Panc1 (cell line): ENCODE measurements around the gene SAMD11. TPM values are rescaled to one million over a fixed set of nuclear protein-coding genes. Genes with fewer than 3 reads are reported as not detected.

Source experiments
- ATAC-seq: fragments of 200-7000 bp; cut with Tn5 transposase; 2 replicates; pipeline ENCODE4 v1.9.1; 2020; ENCODE audit warnings: mild to moderate bottlenecking, moderate library complexity
- BruUV-seq: library from RNA; stranded (reverse); fragments of 400-500 nt; replicated peaks from 2 replicates; lab custom pipeline; 2021; lab: Mats Ljungman, UMichigan
- CTCF ChIA-PET: fragments of 300-600 bp; sonication (Branson Sonifier 250); formaldehyde crosslinking; loops from one replicate; lab custom pipeline; 2022; ENCODE audit warnings: antibody characterized with exemption; lab: Charles Lee
- POLR2A ChIA-PET: fragments of 300-600 bp; sonication (Branson Sonifier 250); formaldehyde crosslinking; loops from one replicate; lab custom pipeline; 2022; ENCODE audit warnings: antibody characterized with exemption; lab: Charles Lee
- DNase-seq: peaks from one replicate; pipeline ENCODE4 v3.0.0-alpha.2; 2010; ENCODE audit warnings: low read depth, low spot score
- H3K27ac ChIP-seq: 2 replicates; pipeline ENCODE4 v1.5.1; 2011; ENCODE audit warnings: mild to moderate bottlenecking, low read length, inconsistent platforms
- H3K27me3 ChIP-seq: fragments of 200-500 bp; sonication (Bioruptor generic); 2 replicates; pipeline ENCODE4 v1.6.0; 2014; ENCODE audit warnings: low read length, inconsistent platforms; ENCODE audit not compliant: control insufficient read depth, insufficient read depth
- H3K36me3 ChIP-seq: fragments of 200-500 bp; sonication (Bioruptor generic); 2 replicates; pipeline ENCODE4 v1.5.1; 2014; ENCODE audit warnings: inconsistent platforms, mild to moderate bottlenecking, low read length, moderate library complexity; ENCODE audit not compliant: control insufficient read depth, insufficient read depth
- H3K4me1 ChIP-seq: 2 replicates; pipeline ENCODE4 v1.5.1; 2011; ENCODE audit warnings: inconsistent platforms, mild to moderate bottlenecking, low read length, moderate library complexity; ENCODE audit not compliant: control insufficient read depth, insufficient read depth
- H3K4me3 ChIP-seq, 2 experiments: 2 replicates each; pipeline ENCODE4 v1.5.1; 2011 to 2012; ENCODE audit warnings: low read depth in 2 of 2, low read length in 2 of 2, mild to moderate bottlenecking in 2 of 2, inconsistent platforms in 1 of 2, moderate library complexity in 1 of 2
- H3K9me3 ChIP-seq: fragments of 200-500 bp; sonication (Bioruptor generic); 2 replicates; pipeline ENCODE4 v1.5.1; 2014; ENCODE audit warnings: low read depth, mild to moderate bottlenecking, inconsistent platforms, low read length, moderate library complexity; ENCODE audit not compliant: control insufficient read depth, insufficient read depth
- CTCF ChIP-seq: fragments of 450-650 bp; IDR thresholded peaks from 2 replicates; pipeline ENCODE4 v1.5.1; 2017; ENCODE audit warnings: mild to moderate bottlenecking
- POLR2AphosphoS5 ChIP-seq: IDR thresholded peaks from 2 replicates; pipeline ENCODE4 v1.6.1; 2012; ENCODE audit warnings: mild to moderate bottlenecking, low read depth, low read length, moderate library complexity
- REST ChIP-seq, 2 experiments: IDR thresholded peaks; 2 replicates each; pipeline ENCODE4 v1.6.1; 2011 to 2012; ENCODE audit warnings: low read depth in 2 of 2, control low read depth in 1 of 2, low read length in 1 of 2, mild to moderate bottlenecking in 1 of 2, moderate library complexity in 1 of 2; ENCODE audit not compliant: insufficient read depth in 1 of 2
- SIN3A ChIP-seq: IDR thresholded peaks from 2 replicates; pipeline ENCODE4 v1.6.1; 2012; ENCODE audit warnings: low read depth, mild to moderate bottlenecking, low read length, moderate library complexity, borderline replicate concordance; ENCODE audit not compliant: insufficient read depth
- TCF7L2 ChIP-seq: IDR thresholded peaks from 2 replicates; pipeline ENCODE4 v1.6.1; 2011; ENCODE audit warnings: mild to moderate bottlenecking, low read depth, low read length, inconsistent platforms
- in situ Hi-C: cut with HindIII; loops from 2 replicates; pipeline ENCODE4 v1.10.0; 2016; ENCODE audit warnings: low sequenced_read_pairs, low pct_unique_long_range_greater_than_20kb
- intact Hi-C: fragments of 100-400 bp; cut with micrococcal nuclease; formaldehyde crosslinking; loops from one replicate; pipeline ENCODE4 v1.10.0; 2022; ENCODE audit not compliant: unreplicated experiment
- total RNA-seq: library from RNA; stranded (reverse); gene quantifications from one replicate; pipeline ENCODE4 v1.2.1, GENCODE V29; 2021; ENCODE audit not compliant: unreplicated experiment

SAMD11 gene
- total RNA-seq, 1 experiment from 2014 or later = 51.8 TPM

- no peak overlapping the region for H3K4me3 ChIP-seq
- CTCF ChIA-PET = no interaction called here
- no peak overlapping the region for H3K27ac ChIP-seq
- no peak for ATAC-seq
- peaks cover 11% of the 10 kb centered on the region for H3K36me3 ChIP-seq
- TF ChIP-seq SIN3A = no peak
- TF ChIP-seq TCF7L2 = no peak
- no peak for TF ChIP-seq POLR2AphosphoS5
- no peak for TF ChIP-seq CTCF
- no peak for TF ChIP-seq REST (IDR thresholded peaks at IDR 0.05; ENCODE audit: insufficient read depth in 1 of 2, low read depth in 2 of 2, low read length in 1 of 2)
- H3K9me3 ChIP-seq = no peaks in the 10 kb centered on the region
- POLR2A ChIA-PET = no interaction called here
- in situ Hi-C loops = no loop called here
- H3K27me3 ChIP-seq = no peaks in the 10 kb centered on the region
- no peaks in the 10 kb centered on the region; the same call in 1 of the 2 replicates for H3K4me1 ChIP-seq
- no peak for DNase-seq
- BruUV-seq = no TSS peak
- intact Hi-C loops = no loop called here
These were observed 28.5 kb downstream of the SAMD11 start for GRCh38 chr1:952201-952600.

- peaks cover 4% of the 10 kb centered on the region for H3K4me1 ChIP-seq
- in situ Hi-C loops (no loop called here), intact Hi-C loops (no loop called here)
- no peak for DNase-seq
- no peaks in the 10 kb centered on the region for H3K9me3 ChIP-seq
- no TSS peak for BruUV-seq
- ChIA-PET CTCF (no interaction called here), POLR2A (no interaction called here)
- peaks cover 11% of the 10 kb centered on the region for H3K36me3 ChIP-seq
- no peak for ATAC-seq
- H3K27me3 ChIP-seq = no peaks in the 10 kb centered on the region
- H3K4me3 ChIP-seq = no peak overlapping the region
- no peak for TF ChIP-seq POLR2AphosphoS5
- H3K27ac ChIP-seq = no peak overlapping the region
These were observed 28.9 kb downstream of the SAMD11 start for GRCh38 chr1:952603-953002.

- ChIA-PET CTCF (no interaction called here), POLR2A (interaction anchor here (0.7 kb wide), 1 partner anchor 10 kb away, joined by 4 read pairs; no protein-coding TSS in a partner anchor)
- no peak for ATAC-seq
- intact Hi-C loops = no loop called here
- TF ChIP-seq SIN3A (no peak), POLR2AphosphoS5 (no peak), CTCF (no peak), REST (IDR thresholded peaks at IDR 0.05; ENCODE audit: insufficient read depth in 1 of 2, low read depth in 2 of 2, low read length in 1 of 2) (no peak), TCF7L2 (no peak)
- Histone ChIP-seq H3K36me3 (peaks cover 15% of the 10 kb centered on the region), H3K9me3 (no peaks in the 10 kb centered on the region), H3K4me3 (no peak overlapping the region), H3K4me1 (peaks cover 7% of the 10 kb centered on the region), H3K27ac (no peak overlapping the region), H3K27me3 (no peaks in the 10 kb centered on the region)
- no TSS peak for BruUV-seq
- in situ Hi-C loops = no loop called here
- DNase-seq = no peak
These were observed 30.0 kb downstream of the SAMD11 start for GRCh38 chr1:953524-954320.
